GM19452 (cell line): ENCODE results near the gene WDR82.
A peak's percentile ranks its signal among the peaks of the same experiment; 100 is the strongest.

ENCODE experiments used
- ATAC-seq: cut with Tn5 transposase; IDR thresholded peaks from one replicate; pipeline ENCODE4 v1.9.1; 2021; ENCODE audit not compliant: unreplicated experiment

Gene WDR82

DNA sequence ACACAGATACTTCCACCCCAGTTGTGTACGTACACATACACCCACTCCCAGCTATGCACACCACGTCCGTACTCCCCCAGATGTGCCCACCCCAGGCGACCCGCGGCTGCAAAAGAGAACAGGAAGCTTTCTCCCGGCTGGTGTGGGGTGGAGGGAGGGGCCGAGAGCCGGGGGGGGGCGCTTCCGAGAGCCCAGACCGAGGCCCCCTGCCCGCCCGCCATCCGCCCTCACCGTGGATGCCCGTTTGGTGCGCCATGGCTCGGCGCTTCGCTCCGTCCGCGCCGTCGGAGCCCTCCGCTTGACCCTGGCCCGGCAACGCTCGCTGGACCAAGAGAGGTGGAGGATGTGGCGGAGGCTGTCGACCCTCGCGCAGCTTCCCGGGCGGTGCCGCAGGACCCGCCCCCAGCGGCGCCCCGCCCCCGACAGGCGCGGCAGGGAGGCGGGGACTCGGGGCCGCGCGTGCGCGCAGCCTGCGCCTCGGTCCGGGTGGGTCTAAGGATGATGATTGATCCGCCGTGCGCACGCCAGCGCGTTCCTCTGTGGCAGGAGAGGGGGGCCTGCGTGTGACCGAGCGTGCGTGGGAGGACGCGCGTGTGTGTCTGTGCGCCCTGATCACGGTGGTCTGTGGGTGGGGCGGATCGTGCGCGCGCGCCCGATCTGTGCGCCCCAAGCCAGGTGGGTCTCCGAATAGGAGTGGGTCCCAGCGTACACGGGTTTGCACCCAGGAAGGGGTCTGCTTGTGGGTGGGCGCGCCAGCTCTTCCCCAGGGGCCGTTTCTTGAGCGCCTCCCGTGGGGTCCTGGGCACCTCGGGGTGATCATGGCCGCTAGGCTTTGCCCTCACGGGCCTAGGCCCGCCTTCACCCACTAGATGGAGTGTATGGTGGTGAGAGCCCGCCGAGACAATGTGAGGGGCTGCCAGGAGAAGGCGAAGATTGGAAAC lies 39.4 kb downstream of the WDR82 start, which contains the start of gene TWF2:
Gene TWF2 (minus strand): TSS at position 398 of the 941 bp plus-strand sequence. CDS start 142 bp downstream, at position 256.
- peak; percentile 78 for ATAC-seq

DNA sequence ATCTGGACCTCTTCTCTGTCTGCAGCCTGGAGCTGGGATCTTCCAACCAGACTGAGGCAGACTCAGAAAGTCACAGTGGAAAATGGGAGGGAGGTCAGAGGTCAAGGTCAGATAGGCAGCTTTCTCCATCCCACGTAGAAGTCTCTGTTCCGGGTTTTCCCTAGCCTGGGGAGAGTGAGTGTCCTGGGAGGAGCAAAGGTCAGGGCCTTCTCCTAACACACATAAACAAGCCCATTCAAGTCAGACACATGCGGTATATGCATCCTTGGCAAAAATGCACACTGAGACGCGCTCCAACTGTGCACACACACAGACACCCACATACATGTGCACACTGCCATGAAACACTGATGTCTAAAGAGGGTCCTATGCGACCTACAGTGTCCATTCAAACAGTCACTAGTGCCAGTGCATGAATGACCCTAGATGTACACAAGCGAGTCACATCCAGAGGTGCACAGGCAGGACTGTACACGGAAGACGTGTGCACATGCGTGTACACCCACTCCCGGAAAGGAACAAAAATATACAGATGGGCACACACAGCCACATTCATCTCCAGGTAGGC lies 40.2 kb downstream of the WDR82 start:
- no peak for ATAC-seq

DNA sequence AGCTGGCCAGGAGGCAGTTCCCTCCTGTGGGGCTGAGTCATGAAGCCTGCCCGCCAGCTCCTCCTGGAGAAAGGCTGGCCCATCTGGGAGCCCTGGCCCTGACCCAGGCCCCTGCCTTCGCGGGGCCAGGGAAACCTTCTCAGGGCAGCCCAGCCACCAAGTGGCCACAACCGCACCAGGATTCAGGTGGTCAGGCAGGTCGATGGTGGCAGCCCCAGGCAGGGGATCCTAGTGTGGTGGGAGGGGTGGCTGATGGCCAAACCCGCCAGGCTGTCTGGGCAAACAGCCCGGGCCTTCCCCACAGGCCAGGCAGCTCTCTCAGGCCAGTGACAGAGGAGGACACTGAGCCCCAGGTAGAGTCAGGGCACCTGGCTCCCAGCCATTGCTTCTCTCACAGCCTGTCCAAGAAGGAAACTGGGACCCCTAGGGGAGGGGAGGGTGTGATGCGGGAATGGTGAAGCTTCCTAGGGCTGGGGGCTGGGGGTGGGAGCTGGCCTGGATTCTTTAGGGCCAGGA lies 40.7 kb downstream of the WDR82 start:
- no peak for ATAC-seq

DNA sequence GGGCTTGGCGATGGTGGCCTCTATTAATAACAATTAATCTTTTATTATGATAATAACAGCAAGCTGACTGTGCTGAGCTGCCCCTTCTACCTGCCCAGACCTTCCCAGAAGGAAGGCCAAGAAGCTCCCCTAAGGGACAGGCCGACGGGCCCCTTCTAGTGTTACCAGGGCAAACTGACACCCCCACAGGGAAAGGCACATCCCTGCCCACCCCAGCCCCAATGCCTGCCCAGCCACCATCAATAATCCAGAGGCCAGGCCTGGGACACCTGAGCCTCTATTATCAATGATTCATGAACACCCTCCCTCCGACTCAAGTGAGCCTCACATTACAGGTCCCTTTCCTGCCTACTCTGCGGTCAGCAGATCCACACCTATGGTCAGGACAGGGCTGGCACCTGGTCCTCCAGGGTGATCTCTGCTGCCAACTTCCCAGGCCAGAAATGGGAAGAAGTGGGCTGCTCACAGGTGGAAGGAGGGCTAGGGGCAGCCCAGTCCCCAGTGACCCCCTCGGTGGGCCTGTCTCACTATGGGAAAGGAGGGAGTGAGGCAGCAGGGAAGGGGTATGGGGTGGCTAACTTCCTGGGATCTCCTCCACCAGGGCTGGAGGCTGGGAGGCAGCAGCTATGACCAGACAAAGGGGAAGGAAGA lies 41.3 kb downstream of the WDR82 start:
- no peak for ATAC-seq

DNA sequence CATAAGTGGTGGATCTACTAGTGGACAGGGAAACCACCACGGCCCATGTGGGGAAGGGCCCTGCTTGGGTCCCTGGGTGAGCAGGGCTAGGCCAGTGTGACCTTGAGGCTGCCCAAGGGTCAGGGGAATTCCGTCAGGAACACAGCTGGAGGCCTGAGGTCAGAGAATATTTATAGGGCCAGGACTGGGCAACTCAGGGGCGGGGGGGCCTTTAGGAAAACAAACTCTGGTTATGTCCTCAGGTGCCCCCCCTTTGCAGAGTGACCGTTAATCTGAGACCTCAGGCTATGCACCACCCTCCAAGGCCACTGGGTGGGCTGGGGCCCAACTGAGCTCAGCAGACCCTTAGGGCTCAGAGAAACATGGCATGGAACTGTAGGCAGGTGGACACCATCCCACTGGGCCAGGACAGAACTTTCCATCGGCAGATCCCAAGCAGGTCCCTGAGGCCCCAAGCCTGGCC lies 42.0 kb downstream of the WDR82 start:
- no peak for ATAC-seq

DNA sequence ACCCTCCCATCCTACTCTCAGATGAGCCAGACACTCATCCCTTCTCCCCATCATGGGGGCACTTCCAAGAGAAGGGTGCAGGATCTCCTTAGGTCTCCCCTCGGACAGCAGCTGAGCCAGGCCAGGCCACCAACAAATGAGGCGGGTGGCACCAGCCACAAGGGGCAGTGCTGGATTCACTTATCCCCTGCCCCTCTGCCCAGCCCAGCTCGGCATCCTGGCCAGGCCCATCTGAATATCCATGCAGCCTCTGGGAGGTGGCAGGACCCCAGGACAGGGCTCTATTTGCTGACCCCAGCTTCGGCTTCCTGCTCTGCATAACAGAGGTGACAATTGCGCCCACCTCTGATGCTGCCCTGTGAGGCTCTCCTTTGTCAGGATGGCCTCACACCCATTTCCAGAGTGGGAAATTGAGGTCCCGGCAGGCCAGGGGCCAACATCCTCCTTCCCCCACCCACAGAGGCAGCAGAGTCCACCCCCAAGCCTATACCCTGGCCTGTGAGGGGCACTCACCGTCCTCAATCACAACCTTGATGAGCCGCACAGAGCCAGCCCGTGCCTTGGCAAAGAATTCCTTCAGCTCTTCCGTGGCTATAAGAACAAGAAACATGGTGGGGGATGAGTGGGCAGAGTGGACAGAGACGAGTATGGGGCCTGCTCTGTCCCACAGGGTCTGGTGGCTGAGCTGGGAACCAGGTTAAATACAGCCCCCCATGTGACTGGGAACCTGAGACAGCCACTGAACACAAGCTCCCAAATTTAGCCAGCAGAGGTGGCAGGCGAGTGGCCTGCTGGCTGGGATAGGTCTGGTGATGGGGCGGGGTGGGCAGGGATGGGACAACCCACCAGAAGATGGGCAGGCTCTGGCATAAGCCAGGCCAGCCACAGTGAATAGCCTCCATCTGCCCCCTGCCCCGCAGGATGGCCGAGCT lies 43.7 kb downstream of the WDR82 start:
- ATAC-seq, result no peak

DNA sequence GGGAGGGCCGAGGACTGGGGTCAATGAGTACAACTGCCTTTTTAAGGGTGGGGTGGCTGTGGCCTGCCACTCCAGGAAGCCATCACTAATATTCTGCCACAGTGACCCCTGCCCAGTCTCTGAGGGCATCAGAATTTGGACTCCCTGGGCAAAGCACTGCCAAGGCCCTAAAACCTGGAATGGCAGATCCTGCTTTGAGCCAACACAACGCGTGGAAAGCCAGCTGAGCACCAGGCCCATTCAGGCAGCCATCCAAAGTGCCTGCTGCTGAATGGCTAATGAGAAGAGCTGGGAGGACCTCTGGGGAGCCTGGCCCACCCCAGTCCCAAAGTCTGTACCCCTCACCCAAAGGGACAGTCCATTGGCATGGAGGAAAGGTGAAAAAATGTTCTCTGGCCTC lies 44.5 kb downstream of the WDR82 start:
- ATAC-seq, result no peak

DNA sequence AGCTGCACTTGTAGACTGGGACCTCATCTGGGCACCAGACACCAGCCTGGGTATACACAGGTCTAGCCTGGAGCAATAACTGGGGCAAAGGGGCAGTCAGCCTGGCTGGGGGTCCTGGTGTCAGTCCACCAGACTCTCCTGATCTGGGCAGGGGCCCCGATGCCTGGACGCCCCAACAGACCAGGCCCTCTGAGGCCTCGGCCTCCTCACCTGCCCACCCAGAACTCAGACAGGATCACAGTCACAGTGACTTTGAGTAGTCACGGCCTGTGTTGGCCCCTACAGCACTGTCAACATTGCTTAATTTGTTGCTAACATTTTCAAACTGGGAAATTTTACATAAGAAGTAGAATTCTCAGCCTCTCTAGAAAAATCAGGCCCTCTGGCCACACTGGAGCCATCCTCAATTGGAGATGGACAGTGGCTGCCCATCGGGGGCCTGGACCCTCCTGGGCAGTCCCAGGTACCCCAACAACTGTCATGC lies 45.3 kb downstream of the WDR82 start:
- ATAC-seq, result no peak

DNA sequence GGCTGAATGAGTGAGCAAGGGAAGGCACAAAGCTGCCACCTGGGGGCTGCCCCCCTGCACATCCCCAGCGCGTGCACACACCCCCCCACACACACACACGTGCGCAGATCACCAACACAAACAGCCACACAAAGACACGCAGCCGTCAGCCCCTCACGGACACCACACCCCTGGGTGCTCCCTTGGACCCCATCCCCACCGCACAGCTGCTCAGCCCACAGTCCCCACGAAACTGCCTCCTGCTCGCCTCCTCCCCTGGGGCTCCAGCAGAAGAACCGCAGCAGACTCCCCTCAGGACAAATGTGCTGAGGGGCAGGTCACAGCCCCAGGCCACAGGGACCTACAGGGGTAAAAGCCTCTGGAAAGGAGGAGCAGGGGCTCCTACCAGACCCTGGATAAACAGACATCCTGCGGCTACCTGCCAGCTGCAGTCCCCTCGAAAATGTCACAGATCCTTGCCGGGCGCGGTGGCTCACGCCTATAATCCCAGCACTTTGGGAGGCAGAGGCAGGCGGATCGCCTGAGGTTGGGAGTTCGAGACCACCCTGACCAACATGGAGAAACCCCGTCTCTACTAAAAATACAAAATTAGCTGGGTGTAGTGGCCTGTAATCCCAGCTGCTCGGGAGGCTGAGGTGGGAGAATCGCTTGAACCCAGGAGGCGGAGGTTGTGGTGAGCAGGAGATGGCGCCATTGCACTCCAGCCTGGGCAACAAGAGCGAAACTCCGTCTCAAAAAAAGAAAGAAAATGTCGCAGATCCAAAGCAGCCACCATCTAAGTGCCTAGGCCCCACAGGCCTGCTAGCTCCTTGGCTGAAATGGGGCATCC lies 46.0 kb downstream of the WDR82 start:
- no peak for ATAC-seq

DNA sequence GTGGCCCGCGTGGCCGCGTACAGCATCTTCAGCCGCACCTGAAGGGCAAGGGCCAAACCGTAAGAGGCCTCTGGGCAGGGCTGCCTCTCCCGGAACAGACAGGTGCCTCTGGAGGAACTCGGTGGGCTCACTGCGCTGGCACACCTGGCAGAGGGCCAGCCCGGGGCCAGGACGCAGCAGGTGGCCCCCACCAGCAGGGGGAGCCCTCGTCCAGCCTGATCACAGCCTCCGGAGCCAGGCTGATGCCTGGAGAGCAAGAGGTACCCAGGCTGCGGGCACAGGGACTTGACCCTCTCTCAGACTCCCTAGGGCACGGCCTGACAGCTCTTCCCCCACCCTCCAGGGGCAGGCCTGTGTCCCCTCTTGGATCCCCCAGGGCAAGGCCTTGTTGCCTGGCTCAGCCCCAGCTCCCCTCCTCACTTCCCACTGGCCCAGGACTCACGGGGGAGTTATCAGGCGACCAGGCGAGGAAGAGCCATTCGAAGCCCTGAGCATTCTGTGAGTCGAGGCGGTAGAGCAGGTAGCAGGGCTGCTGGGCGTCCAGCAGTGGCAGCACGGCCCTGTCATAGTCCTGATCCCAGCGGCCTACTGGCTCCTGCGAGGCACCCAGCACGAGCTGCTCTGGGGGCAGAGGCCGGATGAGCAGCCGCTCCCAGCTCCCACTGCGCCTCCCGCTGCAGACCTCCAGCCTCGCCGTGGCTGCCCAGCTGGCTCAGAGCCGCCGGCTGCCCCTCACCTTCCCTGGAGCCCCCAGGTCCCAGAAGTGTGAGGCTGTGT lies 46.8 kb downstream of the WDR82 start:
- ATAC-seq, result no peak

DNA sequence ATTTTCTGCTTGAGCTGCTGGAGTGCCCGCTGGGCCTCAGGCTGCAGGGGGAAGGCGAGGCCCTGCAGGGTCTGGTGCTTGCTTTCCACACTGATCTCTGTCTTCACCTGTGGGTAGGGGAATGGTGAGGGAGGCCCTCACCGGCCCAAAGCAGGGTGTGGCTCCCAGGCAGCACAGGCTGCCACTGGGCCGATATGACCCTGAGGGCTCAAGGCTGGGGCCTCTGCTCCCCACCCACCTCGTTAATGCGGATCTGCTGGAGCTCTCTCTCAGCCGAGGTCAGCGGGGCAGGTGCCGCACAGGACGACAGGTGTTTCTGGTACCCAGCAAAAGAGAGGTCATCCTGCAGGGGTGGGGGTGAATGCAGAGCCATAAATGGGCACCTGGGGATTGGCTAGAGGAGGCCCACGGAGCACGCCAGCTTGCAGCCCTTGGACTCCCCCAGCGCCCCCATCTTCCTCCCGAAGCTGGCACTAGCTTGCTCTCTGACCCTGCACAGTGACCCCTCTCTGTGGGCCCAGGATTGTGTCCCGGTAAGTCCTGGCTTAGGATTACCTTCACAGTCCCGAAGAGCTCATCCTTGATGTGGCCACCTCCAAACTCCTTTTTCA lies 47.5 kb downstream of the WDR82 start:
- no peak for ATAC-seq

DNA sequence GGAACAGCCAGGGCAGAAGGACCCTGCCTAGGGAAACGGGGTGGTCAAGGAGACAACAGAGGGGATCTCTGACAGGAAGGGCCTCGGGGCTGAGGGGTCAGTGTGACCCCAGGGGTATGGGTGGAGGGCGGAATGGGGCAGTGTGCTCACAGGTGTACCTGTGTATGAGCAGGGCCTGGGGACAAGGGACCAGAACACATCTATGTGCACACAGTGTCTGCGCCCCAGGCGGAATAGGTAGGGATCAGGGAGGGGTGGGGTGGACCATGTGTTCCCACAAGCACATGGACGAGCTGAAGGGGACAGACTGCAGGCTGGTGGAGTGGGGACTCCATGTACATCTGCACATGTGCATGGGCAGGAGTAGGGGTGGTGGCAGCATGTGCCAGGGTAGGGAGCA lies 48.0 kb downstream of the WDR82 start:
- ATAC-seq, result no peak

DNA sequence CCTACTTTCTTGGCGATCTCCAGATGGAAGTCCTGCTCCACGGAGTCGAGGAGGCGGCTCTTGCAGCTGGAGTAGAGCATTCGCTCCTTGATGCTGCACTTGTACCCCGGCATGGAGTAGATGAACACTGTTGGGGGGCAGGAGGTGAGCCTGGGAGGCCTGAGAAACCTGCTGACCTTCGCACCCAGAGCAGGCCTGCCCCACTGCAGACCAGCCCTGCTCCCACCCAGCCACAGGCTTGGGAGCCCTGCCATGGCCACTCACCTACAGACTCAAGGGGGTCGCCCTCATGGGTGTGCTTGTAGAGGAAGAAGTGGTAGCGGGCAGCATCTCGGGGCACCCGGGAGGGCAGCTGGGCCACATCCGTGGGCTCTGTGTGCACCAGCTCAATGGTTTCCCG lies 48.8 kb downstream of the WDR82 start:
- ATAC-seq, result no peak

DNA sequence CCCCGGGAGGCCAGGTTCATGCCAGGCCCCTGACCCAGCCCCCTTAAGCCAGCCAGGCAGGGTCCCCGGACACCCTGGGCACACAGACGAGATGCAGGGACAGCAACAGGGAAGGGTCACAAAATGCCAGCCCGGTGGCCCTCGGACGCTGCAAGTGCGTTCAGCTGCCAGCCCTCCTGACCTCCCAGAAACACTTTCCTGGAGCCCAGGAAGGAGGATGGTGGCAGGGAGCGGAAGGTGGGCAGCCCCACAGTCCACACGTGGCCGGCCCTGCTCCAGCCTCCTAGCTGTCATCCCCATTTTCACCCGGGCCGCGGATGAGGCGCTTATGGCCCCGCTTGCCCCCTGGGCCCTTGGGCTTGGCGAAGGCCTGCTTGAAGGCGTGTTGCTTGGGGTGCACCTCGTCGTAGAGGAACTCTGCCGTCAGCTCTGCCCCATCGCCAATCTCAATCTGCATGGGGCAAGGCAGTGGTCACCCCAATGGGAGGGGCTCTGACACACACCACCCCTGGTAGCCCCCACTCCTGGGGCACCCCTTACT lies 49.6 kb downstream of the WDR82 start:
- ATAC-seq, result no peak

DNA sequence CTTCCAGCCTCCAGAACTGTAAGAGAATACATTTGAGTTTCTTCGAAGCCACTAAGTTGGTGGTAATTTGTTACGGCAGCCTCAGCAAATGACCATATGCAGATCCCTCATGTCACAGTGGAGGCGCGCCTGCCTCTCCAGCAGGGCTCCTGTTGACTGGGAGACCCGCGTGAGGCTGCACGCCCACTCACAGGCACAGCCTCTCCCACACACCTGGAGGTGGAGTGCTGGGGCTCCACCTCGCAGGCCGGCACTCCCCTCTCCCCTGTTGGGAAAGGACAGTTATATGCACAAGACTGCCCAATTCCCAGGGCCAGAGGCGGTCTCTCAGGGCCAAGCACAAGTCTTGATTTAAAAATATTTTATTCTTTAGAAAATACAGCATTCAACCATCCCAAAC lies 50.2 kb downstream of the WDR82 start:
- ATAC-seq, result no peak

DNA sequence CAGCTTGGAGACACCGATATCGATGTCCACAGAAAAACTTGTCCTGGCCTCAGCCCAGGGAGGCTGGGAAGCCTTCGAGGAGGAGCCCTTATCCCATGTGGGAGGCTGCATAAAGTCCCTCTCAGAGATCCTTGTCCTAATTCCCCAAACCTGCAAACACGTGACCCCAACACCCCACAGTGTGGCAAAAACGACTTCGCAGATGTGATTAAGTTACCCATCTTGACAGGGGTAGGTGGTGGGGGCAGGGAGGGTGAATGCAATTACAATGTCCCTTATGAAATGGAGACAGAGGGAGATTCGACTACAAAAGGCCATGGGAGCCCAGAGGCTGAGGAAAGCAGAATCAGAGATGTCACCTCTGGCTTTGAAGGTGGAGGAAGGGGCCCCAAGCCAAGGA lies 50.7 kb downstream of the WDR82 start:
- no peak for ATAC-seq

DNA sequence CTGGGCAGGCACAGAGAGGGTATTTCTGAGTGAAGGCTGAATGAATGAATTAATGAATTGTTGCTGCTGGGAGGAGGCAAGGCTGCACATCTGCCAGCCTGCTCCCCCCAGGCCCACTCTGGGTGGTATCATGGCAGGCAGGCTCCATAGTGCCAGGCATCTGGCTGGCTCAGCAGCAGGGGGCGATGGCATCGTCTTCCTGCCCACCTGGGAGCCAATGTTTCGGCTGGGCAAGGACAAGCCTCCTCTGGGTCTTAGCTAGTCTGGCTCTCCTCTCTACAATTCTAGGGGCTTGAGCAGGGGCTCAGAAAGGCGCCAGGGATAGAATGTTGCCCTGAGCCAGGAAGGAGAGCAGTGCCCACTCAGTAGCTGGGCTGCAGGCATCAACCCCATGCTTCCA lies 51.3 kb downstream of the WDR82 start:
- ATAC-seq, result no peak

DNA sequence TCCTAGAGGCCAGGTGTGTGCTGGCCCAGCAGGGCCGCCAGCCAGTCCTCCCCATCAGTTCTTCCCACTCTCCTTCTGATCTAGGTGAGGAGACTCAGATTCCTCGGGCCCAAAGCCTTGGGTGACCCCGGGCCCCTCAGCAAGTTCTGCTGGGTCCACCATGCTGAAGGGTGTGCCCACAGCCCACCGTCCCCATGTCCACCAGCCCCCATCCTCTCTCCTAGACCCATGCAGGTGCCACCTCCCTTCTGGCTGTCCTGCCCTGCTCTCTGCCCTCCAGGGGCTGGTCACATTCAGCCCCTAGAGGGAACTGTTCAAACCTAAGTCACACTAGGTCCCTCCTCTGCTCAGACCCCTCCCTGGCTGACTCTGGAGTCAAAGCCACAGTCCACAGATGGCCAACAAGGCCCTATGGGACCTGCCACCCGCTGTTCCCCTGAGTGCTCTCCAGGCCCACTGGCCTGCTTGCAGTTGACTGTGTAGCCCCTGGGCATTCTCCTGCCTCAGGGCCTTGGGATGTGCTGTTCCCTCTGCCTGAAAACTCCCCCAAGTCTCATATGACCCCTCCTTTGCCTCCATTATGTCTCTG lies 52.1 kb downstream of the WDR82 start:
- no peak for ATAC-seq
